ENCODE data around the gene SLC35F1. TPM values are rescaled to one million over a fixed set of nuclear protein-coding genes. Genes with fewer than 3 reads are reported as not detected.

The SLC35F1 gene
- total and polyA plus RNA-seq, 8 donors, result under 0.01 to 6.8 (median 0.38) TPM; not detected in 2

- 30 to 41% (median 41%) methylated on average over 3 of the region's 3 CpGs for WGBS, 5 donors
- Histone ChIP-seq H3K4me1 (no peaks in the 10 kb centered on the region), H3K9me3 (peaks cover 0 to 28% (median 11%) of the 10 kb centered on the region in 4 donors), H3K27ac (no peak overlapping the region), H3K27me3 (no peaks in the 10 kb centered on the region), H3K36me3 (no peaks in the 10 kb centered on the region), H3K4me3 (no peak overlapping the region)
- intact Hi-C loops (cut with DNase I; ENCODE audit: low total_unique reads), result no loop called here
- TF ChIP-seq EP300 (IDR thresholded peaks at IDR 0.05) (no peak), CTCF (IDR thresholded peaks at IDR 0.05) (no peak), POLR2A (IDR thresholded peaks at IDR 0.05) (no peak), POLR2AphosphoS5 (IDR thresholded peaks at IDR 0.05) (no peak)
- DNase-seq, result no peak
These were observed 25.6 kb downstream of the SLC35F1 start for GRCh38 chr6:117932676-117933075.

- TF ChIP-seq POLR2A (IDR thresholded peaks at IDR 0.05), result no peak
- no peak for TF ChIP-seq POLR2AphosphoS5 (IDR thresholded peaks at IDR 0.05)
- no peak for TF ChIP-seq EP300 (IDR thresholded peaks at IDR 0.05)
- no peaks in the 10 kb centered on the region for H3K4me1 ChIP-seq
These were observed 26.4 kb downstream of the SLC35F1 start for GRCh38 chr6:117933471-117933870.

GRCh38 chr6:117938311-117938995 is 31.4 kb downstream of the SLC35F1 start:
- H3K27me3 ChIP-seq, result no peaks in the 10 kb centered on the region
- H3K4me3 ChIP-seq, result no peak overlapping the region
- no peak overlapping the region for H3K27ac ChIP-seq
- H3K4me1 ChIP-seq, result no peaks in the 10 kb centered on the region
- no peak for DNase-seq
- H3K9me3 ChIP-seq, result no peaks in the 10 kb centered on the region
- H3K36me3 ChIP-seq, result no peaks in the 10 kb centered on the region
- no peak for TF ChIP-seq POLR2AphosphoS5 (IDR thresholded peaks at IDR 0.05)
- no peak for TF ChIP-seq CTCF (IDR thresholded peaks at IDR 0.05)
- TF ChIP-seq POLR2A (IDR thresholded peaks at IDR 0.05), result no peak
- 58 to 68% (median 62%) methylated on average over 5 of the region's 5 CpGs for WGBS, 5 donors
- intact Hi-C loops (cut with DNase I; ENCODE audit: low total_unique reads), result no loop called here

More at GRCh38 chr6:117933471-117933870, 26.4 kb downstream of the SLC35F1 start:
- DNase-seq, result peak in 1 of 2 donors; percentile 37
- Histone ChIP-seq H3K27ac (no peak overlapping the region), H3K9me3 (peaks cover 0 to 23% (median 7%) of the 10 kb centered on the region in 4 donors), H3K27me3 (no peaks in the 10 kb centered on the region), H3K4me3 (no peak overlapping the region), H3K36me3 (no peaks in the 10 kb centered on the region)
- intact Hi-C loops (cut with DNase I; ENCODE audit: low total_unique reads), result no loop called here
- 71 to 84% (median 77%) methylated on average over 4 of the region's 4 CpGs for WGBS, 5 donors

GRCh38 chr6:117947234-117947633 is 40.2 kb downstream of the SLC35F1 start:
- Histone ChIP-seq H3K9me3 (no peaks in the 10 kb centered on the region), H3K4me1 (no peaks in the 10 kb centered on the region), H3K27me3 (no peaks in the 10 kb centered on the region), H3K36me3 (no peaks in the 10 kb centered on the region), H3K27ac (no peak overlapping the region), H3K4me3 (no peak overlapping the region)
- DNase-seq, result no peak
- TF ChIP-seq EP300 (IDR thresholded peaks at IDR 0.05) (no peak), CTCF (IDR thresholded peaks at IDR 0.05) (no peak), POLR2A (IDR thresholded peaks at IDR 0.05) (no peak), POLR2AphosphoS5 (IDR thresholded peaks at IDR 0.05) (no peak)
- intact Hi-C loops (cut with DNase I; ENCODE audit: low total_unique reads), result no loop called here
- 52 to 80% (median 74%) methylated on average over 1 of the region's 1 CpG for WGBS, 5 donors

GRCh38 chr6:117951783-117952182 is 44.7 kb downstream of the SLC35F1 start:
- peak in 1 of 2 donors; percentile 26 for DNase-seq
- intact Hi-C loops (cut with DNase I; ENCODE audit: low total_unique reads), result no loop called here
- no peaks in the 10 kb centered on the region for H3K27me3 ChIP-seq
- H3K4me3 ChIP-seq, result no peak overlapping the region
- WGBS, 5 donors, result 21 to 39% (median 30%) methylated on average over 3 of the region's 3 CpGs
- no peaks in the 10 kb centered on the region for H3K4me1 ChIP-seq
- TF ChIP-seq CTCF (IDR thresholded peaks at IDR 0.05) (no peak), EP300 (IDR thresholded peaks at IDR 0.05) (no peak), POLR2AphosphoS5 (IDR thresholded peaks at IDR 0.05) (no peak), POLR2A (IDR thresholded peaks at IDR 0.05) (no peak)
- no peaks in the 10 kb centered on the region for H3K36me3 ChIP-seq
- H3K27ac ChIP-seq, result no peak overlapping the region
- no peaks in the 10 kb centered on the region for H3K9me3 ChIP-seq
